Testis (tissue), 3 donors: ENCODE results near the gene RFX8. TPM values are rescaled to one million over a fixed set of nuclear protein-coding genes. Genes with fewer than 3 reads are reported as not detected.

Experiments
- polyA plus RNA-seq: library from polyadenylated mRNA; stranded (reverse); fragments of 350-450 nt; fragmentation: Illumina TruSeq; extraction: RNeasy Lipid Tissue Mini Kit (QIAGEN cat#74804); gene quantifications from one replicate; pipeline ENCODE4 v1.2.3, GENCODE V29; 2014; ENCODE audit warnings: low read depth, low replicate concordance; ENCODE audit not compliant: insufficient read depth
- total RNA-seq, 2 donors: library from RNA; depleted of rRNA; stranded (reverse); fragments of >200 nt; gene quantifications; one replicate each; pipeline ENCODE4 v1.2.3, GENCODE V29; 2016

The RFX8 gene
- total and polyA plus RNA-seq, 3 donors from 2014 or later = 1.8 to 4.0 (median 2.7) TPM

Other genes starting within 250 kb of the RFX8 start
- gene CNOT11, start 222.2 kb downstream of the RFX8 start, total RNA-seq = 10 to 100 TPM; 43.7 to 45.7 TPM
- 81.1 TPM for gene CNOT11, start 222.2 kb downstream of the RFX8 start, polyA plus RNA-seq
- 100 to 1,000 TPM in 1 of 2 donors, 10 to 100 TPM in 1; 95.0 to 107 TPM for gene RNF149, start 166.4 kb downstream of the RFX8 start, total RNA-seq
- 58.0 TPM for gene RNF149, start 166.4 kb downstream of the RFX8 start, polyA plus RNA-seq
- gene CREG2, start 87.6 kb downstream of the RFX8 start, total RNA-seq = under 1 TPM; 0.19 to 0.47 TPM
- 0.42 TPM for gene CREG2, start 87.6 kb downstream of the RFX8 start, polyA plus RNA-seq
- 100 to 1,000 TPM; 174 to 194 TPM for gene MAP4K4, start 222.6 kb upstream of the RFX8 start, total RNA-seq
- 88.2 TPM for gene MAP4K4, start 222.6 kb upstream of the RFX8 start, polyA plus RNA-seq